Ascending aorta (tissue), 2 donors: ENCODE results near the gene WNT6. TPM values are rescaled to one million over a fixed set of nuclear protein-coding genes. Genes with fewer than 3 reads are reported as not detected.

Experiments used
- DNase-seq, 2 donors: peaks; one replicate each; pipeline ENCODE4 v3.0.0-alpha.2; 2019; ENCODE audit warnings: low spot score in 2 of 2
- H3K27ac ChIP-seq, 2 donors: fragments of 200-600 bp; sonication (generic); one replicate each; pipeline ENCODE4 v1.5.1; 2016 to 2017; ENCODE audit warnings: mild to moderate bottlenecking in 1 of 2
- H3K27me3 ChIP-seq: fragments of 200-600 bp; sonication (generic); one replicate; pipeline ENCODE4 v1.5.1; 2017
- H3K36me3 ChIP-seq, 2 donors: fragments of 200-600 bp; sonication (generic); one replicate each; pipeline ENCODE4 v1.5.1; 2016
- H3K4me1 ChIP-seq, 2 donors: fragments of 200-600 bp; sonication (generic); one replicate each; pipeline ENCODE4 v1.5.1; 2016 to 2017; ENCODE audit warnings: mild to moderate bottlenecking in 1 of 2
- H3K4me3 ChIP-seq, 2 donors: fragments of 200-600 bp; sonication (generic); one replicate each; pipeline ENCODE4 v1.5.1; 2016 to 2017; ENCODE audit warnings: mild to moderate bottlenecking in 1 of 2
- H3K9me3 ChIP-seq, 2 donors: fragments of 200-600 bp; sonication (generic); one replicate each; pipeline ENCODE4 v1.5.1; 2016
- intact Hi-C: fragments of 100-400 bp; cut with DNase I; formaldehyde crosslinking; loops from one replicate; pipeline ENCODE4 v1.15.1; 2023
- total RNA-seq: library from RNA; depleted of rRNA; stranded (reverse); fragments of >200 nt; gene quantifications from one replicate; pipeline ENCODE4 v1.1.0, GENCODE V29; 2016
- TF ChIP-seq, protein P1 (sequence below), 3 experiments: fragments of 200-600 bp in 2 of 3; fragments of 450-650 bp in 1 of 3; sonication (generic) in 2 of 3; IDR thresholded peaks; one replicate each; pipeline ENCODE4 v1.5.1; 2016 to 2019; ENCODE audit warnings: antibody characterized with exemption in 3 of 3, mild to moderate bottlenecking in 1 of 3, moderate library complexity in 1 of 3

Gene WNT6
- total RNA-seq, 1 donor from 2014 or later = 1.2 TPM

DNA sequence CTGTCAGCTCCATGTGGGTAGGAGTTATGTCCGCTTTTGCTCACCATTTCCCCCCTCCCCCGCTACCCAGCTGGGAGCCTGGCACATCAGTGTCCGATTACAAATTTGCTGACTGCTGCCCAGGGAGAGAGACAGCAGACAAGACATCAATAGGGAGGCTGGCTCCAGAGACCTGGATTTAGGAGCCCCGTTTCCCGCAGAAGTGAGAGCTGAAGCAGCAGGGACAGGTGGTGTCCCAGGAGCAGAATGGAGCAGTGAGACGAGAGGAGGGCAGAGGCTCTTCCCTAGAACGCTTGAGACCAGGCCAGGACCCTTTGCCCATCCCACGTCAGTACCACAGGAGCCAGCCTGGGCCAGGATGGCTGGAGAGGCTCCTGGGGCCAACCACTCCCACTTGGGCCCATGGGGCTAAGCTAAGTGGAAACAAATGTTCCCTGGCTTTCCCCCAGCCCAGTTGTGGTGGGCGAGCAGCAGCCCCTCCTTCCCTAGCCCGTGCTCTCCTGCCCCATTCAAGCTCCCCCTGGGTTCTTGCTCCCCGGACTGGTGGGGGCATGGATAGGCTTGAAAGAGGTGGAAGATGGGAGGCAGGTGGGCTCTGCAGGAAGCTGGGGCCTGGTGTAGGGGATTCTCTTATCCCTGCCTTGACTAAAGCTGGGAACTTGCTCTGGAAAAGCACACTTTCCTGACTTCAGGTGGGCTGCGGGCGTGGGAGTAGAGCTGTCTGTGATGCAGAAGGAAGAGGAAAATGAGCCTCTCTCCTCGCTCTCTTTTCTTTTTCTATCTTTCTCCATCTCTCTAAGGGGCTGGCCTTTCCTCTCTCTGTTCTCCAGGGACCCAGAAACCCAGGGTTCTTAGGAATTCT is 4.1 kb upstream of the WNT6 start:
- no peaks in the 10 kb centered on the region for H3K36me3 ChIP-seq

GRCh38 chr2:218856167-218856895 is 3.3 kb upstream of the WNT6 start:
- H3K4me3 ChIP-seq = no peak overlapping the region
- TF ChIP-seq, protein P1, sequence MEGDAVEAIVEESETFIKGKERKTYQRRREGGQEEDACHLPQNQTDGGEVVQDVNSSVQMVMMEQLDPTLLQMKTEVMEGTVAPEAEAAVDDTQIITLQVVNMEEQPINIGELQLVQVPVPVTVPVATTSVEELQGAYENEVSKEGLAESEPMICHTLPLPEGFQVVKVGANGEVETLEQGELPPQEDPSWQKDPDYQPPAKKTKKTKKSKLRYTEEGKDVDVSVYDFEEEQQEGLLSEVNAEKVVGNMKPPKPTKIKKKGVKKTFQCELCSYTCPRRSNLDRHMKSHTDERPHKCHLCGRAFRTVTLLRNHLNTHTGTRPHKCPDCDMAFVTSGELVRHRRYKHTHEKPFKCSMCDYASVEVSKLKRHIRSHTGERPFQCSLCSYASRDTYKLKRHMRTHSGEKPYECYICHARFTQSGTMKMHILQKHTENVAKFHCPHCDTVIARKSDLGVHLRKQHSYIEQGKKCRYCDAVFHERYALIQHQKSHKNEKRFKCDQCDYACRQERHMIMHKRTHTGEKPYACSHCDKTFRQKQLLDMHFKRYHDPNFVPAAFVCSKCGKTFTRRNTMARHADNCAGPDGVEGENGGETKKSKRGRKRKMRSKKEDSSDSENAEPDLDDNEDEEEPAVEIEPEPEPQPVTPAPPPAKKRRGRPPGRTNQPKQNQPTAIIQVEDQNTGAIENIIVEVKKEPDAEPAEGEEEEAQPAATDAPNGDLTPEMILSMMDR (IDR thresholded peaks at IDR 0.05) = no peak
- no peaks in the 10 kb centered on the region for H3K9me3 ChIP-seq
- peaks cover 22% of the 10 kb centered on the region for H3K27me3 ChIP-seq
- no peak for DNase-seq
- H3K4me1 ChIP-seq = peaks cover 0 to 14% of the 10 kb centered on the region in 2 donors
- H3K27ac ChIP-seq = no peak overlapping the region
- intact Hi-C loops = no loop called here
- no peaks in the 10 kb centered on the region for H3K36me3 ChIP-seq

More for the DNA sequence above, 4.1 kb upstream of the WNT6 start:
- Histone ChIP-seq H3K4me3 (no peak overlapping the region), H3K4me1 (peaks cover 0 to 7% of the 10 kb centered on the region in 2 donors), H3K27me3 (peaks cover 15% of the 10 kb centered on the region), H3K27ac (no peak overlapping the region), H3K9me3 (no peaks in the 10 kb centered on the region)
- TF ChIP-seq, protein P1 (IDR thresholded peaks at IDR 0.05) = no peak
- DNase-seq = no peak
- intact Hi-C loops = no loop called here

DNA sequence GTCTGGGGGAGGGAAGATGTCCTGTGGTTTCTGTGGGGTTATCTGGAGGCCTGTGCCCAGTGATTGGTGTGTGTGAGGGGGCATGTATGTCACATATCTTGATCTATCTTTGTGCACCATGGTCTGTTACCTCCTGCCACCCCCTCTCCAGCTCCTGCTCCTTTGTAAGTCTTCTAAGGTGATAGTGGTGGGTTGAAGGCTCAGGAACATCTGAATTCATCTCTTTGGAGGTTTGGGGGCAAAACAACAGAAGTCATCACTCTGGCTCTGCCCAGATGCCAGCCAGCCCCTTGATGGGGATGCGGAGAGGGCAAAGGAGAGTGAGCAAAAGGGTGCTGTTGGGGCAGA is 2.7 kb upstream of the WNT6 start:
- no peak overlapping the region for H3K4me3 ChIP-seq
- no peak overlapping the region for H3K27ac ChIP-seq
- H3K4me1 ChIP-seq = peaks cover 0 to 14% of the 10 kb centered on the region in 2 donors
- TF ChIP-seq, protein P1 (IDR thresholded peaks at IDR 0.05) = no peak
- peaks cover 27% of the 10 kb centered on the region for H3K27me3 ChIP-seq
- no peak for DNase-seq
- intact Hi-C loops = no loop called here
- no peaks in the 10 kb centered on the region for H3K9me3 ChIP-seq
- no peaks in the 10 kb centered on the region for H3K36me3 ChIP-seq

DNA sequence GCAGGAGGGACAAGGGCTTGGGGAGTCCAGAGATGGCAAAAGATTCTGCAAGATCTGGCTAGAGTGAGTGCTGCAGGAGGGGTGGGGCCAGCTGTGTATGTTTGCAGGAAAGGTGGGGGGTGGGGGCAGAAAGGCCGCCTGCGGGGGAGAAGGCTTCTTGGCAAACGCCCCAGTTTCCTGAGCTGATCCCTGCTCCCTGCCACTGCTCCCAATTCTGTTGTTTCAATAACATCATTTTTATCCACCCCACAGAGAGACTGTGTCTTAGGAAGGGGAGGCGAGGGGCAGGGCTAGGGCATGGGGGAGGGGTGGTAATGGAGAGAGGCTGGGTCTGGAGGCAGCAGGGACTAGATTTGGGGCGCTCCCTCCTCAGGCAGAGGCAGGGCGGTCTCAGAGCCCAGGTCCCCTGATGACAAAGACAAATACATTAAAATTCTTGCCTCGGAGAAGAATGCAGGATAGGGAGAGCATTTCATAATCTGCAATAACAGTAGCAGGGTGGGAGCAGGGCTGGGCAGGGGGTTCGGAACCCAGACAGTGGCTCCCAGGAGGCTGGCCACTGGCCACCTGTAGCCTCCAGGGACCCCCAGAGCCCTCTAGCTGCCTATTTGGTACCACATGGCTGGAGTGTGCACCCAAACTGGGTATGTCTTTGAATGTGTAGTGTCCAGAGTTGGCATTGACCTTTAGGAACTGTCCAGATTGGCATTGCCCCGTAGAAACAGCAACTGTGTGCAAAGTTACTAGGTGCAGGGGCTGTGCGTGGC is 2.1 kb upstream of the WNT6 start:
- H3K4me3 ChIP-seq = no peak overlapping the region
- DNase-seq = no peak
- H3K27me3 ChIP-seq = peaks cover 28% of the 10 kb centered on the region
- peaks cover 0 to 14% of the 10 kb centered on the region in 2 donors for H3K4me1 ChIP-seq
- TF ChIP-seq, protein P1 (IDR thresholded peaks at IDR 0.05) = no peak
- H3K27ac ChIP-seq = no peak overlapping the region
- no peaks in the 10 kb centered on the region for H3K9me3 ChIP-seq
- H3K36me3 ChIP-seq = no peaks in the 10 kb centered on the region
- intact Hi-C loops = no loop called here

- Histone ChIP-seq H3K9me3 (no peaks in the 10 kb centered on the region), H3K4me3 (no peak overlapping the region), H3K27me3 (peaks cover 28% of the 10 kb centered on the region), H3K4me1 (peaks cover 0 to 14% of the 10 kb centered on the region in 2 donors), H3K36me3 (no peaks in the 10 kb centered on the region), H3K27ac (no peak overlapping the region)
- TF ChIP-seq, protein P1 (IDR thresholded peaks at IDR 0.05) = no peak
- no peak for DNase-seq
- intact Hi-C loops = no loop called here
Measured at GRCh38 chr2:218858138-218858445, 1.5 kb upstream of the WNT6 start.
